OCI-LY3 (cell line): ENCODE results near the gene ALKAL2.
"Not testable (repeated sequence)": the region's sequence is repeated elsewhere in the genome, so short reads cannot be mapped to it uniquely, and the experiment has no call there.

ENCODE experiments used
- H2AFZ ChIP-seq: fragments of 200-600, 300-600 bp; shearing (Covaris generic); 2 replicates; pipeline ENCODE4 v1.6.0; 2014; ENCODE audit warnings: antibody characterized with exemption, low read depth, low read length
- H3K27ac ChIP-seq: fragments of 200-600, 300-600 bp; sonication (generic); 2 replicates; pipeline ENCODE4 v1.5.1; 2014; ENCODE audit warnings: mild to moderate bottlenecking, low read length, moderate library complexity, mixed read lengths
- H3K27me3 ChIP-seq: fragments of 200-600, 300-600 bp; sonication (generic); 2 replicates; pipeline ENCODE4 v1.6.1; 2014; ENCODE audit warnings: low read depth, low read length, mixed read lengths
- H3K36me3 ChIP-seq: fragments of 200-600, 300-600 bp; sonication (generic); replicated peaks from 2 replicates; pipeline ENCODE3; 2014; ENCODE audit warnings: low read depth, low read length, mixed read lengths
- H3K4me1 ChIP-seq: fragments of 300-600, 200-600 bp; sonication (generic); 2 replicates; pipeline ENCODE4 v1.6.1; 2014; ENCODE audit warnings: low read length, mixed read lengths
- H3K4me2 ChIP-seq: fragments of 200-600, 300-600 bp; sonication (generic); 2 replicates; pipeline ENCODE4 v1.6.1; 2014; ENCODE audit warnings: low read length, mixed read lengths
- H3K4me3 ChIP-seq: fragments of 300-600, 200-600 bp; sonication (generic); 2 replicates; pipeline ENCODE4 v1.5.1; 2014; ENCODE audit warnings: antibody characterized with exemption, mild to moderate bottlenecking, low read length, moderate library complexity
- H3K79me2 ChIP-seq: fragments of 300-600, 200-600 bp; shearing (Covaris generic); 2 replicates; pipeline ENCODE4 v1.6.1; 2014; ENCODE audit warnings: mild to moderate bottlenecking, low read length, mixed read lengths
- H3K9ac ChIP-seq: fragments of 300-600, 200-600 bp; shearing (Covaris generic); 2 replicates; pipeline ENCODE4 v1.6.0; 2014; ENCODE audit warnings: mild to moderate bottlenecking, low read length, moderate library complexity
- H3K9me3 ChIP-seq: fragments of 200-600, 300-600 bp; shearing (Covaris generic); 2 replicates; pipeline ENCODE4 v1.6.1; 2014; ENCODE audit warnings: low read length, mixed read lengths; ENCODE audit not compliant: insufficient read depth
- H4K20me1 ChIP-seq: fragments of 200-600, 300-600 bp; sonication (generic); 2 replicates; pipeline ENCODE4 v1.6.1; 2016; ENCODE audit warnings: low read length, mixed read lengths; ENCODE audit not compliant: insufficient read depth
- CTCF ChIP-seq: fragments of 200-600, 300-600 bp; sonication (generic); IDR thresholded peaks from 2 replicates; pipeline ENCODE4 v1.5.1; 2014; ENCODE audit warnings: antibody characterized with exemption, low read length, low read depth
- EZH2phosphoT487 ChIP-seq: fragments of 200-600 bp; shearing (Covaris generic); IDR thresholded peaks from 2 replicates; pipeline ENCODE4 v1.6.1; 2018; ENCODE audit warnings: antibody characterized with exemption, mixed run types, low read depth

Gene ALKAL2, protein sequence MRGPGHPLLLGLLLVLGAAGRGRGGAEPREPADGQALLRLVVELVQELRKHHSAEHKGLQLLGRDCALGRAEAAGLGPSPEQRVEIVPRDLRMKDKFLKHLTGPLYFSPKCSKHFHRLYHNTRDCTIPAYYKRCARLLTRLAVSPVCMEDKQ

DNA sequence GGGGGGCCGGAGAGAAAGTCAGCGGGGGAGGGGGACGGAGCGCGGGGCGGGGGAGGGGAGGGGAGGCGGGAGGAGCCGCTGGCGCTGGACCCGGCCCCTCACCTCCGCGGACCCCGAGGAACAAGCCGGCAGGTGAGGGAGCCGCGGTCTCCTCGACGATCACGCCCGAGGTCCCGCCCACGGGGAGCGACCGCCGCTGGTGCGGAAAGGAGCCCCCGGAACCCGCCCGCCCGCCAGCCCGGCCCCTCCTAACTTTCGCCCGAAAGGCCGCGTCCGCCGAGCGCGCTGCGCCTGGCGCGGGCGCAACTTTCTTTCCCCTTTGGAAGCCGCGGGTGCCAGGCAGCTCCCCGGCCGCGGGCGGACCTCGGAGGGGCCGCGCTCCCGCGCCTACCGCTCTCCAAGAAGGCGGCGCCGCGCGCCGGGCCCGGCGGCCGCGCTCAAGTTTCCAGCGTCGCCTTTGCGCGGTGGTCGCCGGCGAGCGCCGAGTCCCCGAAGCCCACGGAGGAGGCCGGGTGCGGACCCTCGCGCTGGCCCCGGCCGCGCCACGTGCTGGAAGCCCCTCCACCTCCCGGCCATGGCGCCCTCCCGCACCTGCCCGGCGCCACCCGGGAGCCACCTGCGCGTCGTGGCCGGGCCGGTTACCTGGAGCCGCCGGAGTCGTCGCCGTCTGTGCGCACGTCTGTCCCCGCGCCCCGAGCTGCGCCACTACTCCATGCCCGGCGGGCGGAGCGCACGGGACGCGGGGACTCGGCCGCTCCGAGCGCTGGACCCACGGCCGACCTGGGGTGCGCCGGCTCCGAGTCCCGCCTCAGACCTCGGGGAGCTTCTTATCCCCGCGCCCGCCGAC, at the start of gene ALKAL2:
TSS of gene ALKAL2 (minus strand) at position 181 of the 847 bp plus-strand sequence. CDS start 256 bp downstream, outside the sequence.
- Histone ChIP-seq H3K4me1 (no peaks in the 10 kb centered on the region), H3K36me3 (peaks cover 5% of the 10 kb centered on the region), H3K4me2 (no peak within 1 kb of the TSS), H3K27ac (no peak within 1 kb of the TSS), H4K20me1 (no peaks in the 10 kb centered on the region), H3K27me3 (no peaks in the 10 kb centered on the region), H3K4me3 (no peak within 1 kb of the TSS), H3K9me3 (no peaks in the 10 kb centered on the region), H3K9ac (no peak within 1 kb of the TSS), H2AFZ (no peak within 1 kb of the TSS), H3K79me2 (no peaks in the 10 kb centered on the region)
- no peak for TF ChIP-seq CTCF
- no peak for TF ChIP-seq EZH2phosphoT487

- H3K27ac ChIP-seq, H3K4me1 ChIP-seq, H3K36me3 ChIP-seq, H3K4me3 ChIP-seq, H3K9me3 ChIP-seq, H2AFZ ChIP-seq, H3K27me3 ChIP-seq, H4K20me1 ChIP-seq, H3K4me2 ChIP-seq, H3K79me2 ChIP-seq, H3K9ac ChIP-seq: not testable (repeated sequence)
Observed at GRCh38 chr2:336949-337348, 49.1 kb upstream of the ALKAL2 start.

GRCh38 chr2:336360-336759, 48.5 kb upstream of the ALKAL2 start:
- H4K20me1 ChIP-seq, result no peaks in the 10 kb centered on the region
- H3K79me2 ChIP-seq, result no peaks in the 10 kb centered on the region
- H3K27me3 ChIP-seq, result no peaks in the 10 kb centered on the region
- no peaks in the 10 kb centered on the region for H3K9me3 ChIP-seq
- no peaks in the 10 kb centered on the region for H3K36me3 ChIP-seq
- H3K4me3 ChIP-seq, result no peak overlapping the region
- H3K27ac ChIP-seq, result no peak overlapping the region
- H2AFZ ChIP-seq, result no peak overlapping the region
- H3K9ac ChIP-seq, result no peak overlapping the region
- no peak overlapping the region for H3K4me2 ChIP-seq
- no peaks in the 10 kb centered on the region for H3K4me1 ChIP-seq
- no peak for TF ChIP-seq CTCF
- TF ChIP-seq EZH2phosphoT487, result no peak

DNA sequence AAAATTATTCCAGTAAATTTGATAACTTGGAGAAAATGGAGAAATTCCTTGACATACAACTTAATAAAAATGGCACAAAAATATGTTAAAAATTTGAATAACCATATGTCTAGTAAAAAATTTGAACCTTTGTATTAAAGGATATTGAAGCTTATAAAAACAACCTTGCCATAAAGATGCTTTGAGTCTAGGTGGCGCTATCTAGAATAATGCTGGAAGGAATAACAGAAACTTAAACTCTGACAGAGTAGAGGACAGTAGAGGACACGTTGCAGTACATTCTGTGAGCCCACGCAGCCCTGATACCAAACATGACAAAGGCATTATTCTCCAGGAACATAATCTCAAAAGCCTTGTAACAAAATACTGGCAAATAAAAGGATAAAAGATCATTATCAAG, 44.7 kb upstream of the ALKAL2 start:
- no peaks in the 10 kb centered on the region for H3K79me2 ChIP-seq
- no peak for TF ChIP-seq EZH2phosphoT487
- no peak for TF ChIP-seq CTCF
- no peak overlapping the region for H3K4me3 ChIP-seq
- H4K20me1 ChIP-seq, result no peaks in the 10 kb centered on the region
- no peaks in the 10 kb centered on the region for H3K36me3 ChIP-seq
- no peak overlapping the region for H3K27ac ChIP-seq
- H3K9me3 ChIP-seq, result no peaks in the 10 kb centered on the region
- H3K27me3 ChIP-seq, result no peaks in the 10 kb centered on the region
- H3K9ac ChIP-seq, result no peak overlapping the region
- no peaks in the 10 kb centered on the region for H3K4me1 ChIP-seq
- H3K4me2 ChIP-seq, result no peak overlapping the region
- no peak overlapping the region for H2AFZ ChIP-seq
